B cell (primary cell): Measurements from ENCODE around the gene VOPP1.

Experiments used
- CTCF ChIP-seq: fragments of 200-600 bp; IDR thresholded peaks from one replicate; pipeline ENCODE4 v1.8.0; 2022; ENCODE audit warnings: antibody characterized with exemption, mild to moderate bottlenecking
- EZH2 ChIP-seq: IDR thresholded peaks from 2 replicates; pipeline ENCODE4 v1.6.1; 2012; ENCODE audit warnings: borderline replicate concordance, low read depth, mild to moderate bottlenecking, moderate library complexity, low read length; ENCODE audit not compliant: insufficient read depth, poor library complexity, severe bottlenecking

- TF ChIP-seq CTCF, result no peak
- TF ChIP-seq EZH2, result no peak
Observed at GRCh38 chr7:55565681-55566080, 6.6 kb downstream of the VOPP1 start.
